ENCODE data around the gene SPACDR.

DNA sequence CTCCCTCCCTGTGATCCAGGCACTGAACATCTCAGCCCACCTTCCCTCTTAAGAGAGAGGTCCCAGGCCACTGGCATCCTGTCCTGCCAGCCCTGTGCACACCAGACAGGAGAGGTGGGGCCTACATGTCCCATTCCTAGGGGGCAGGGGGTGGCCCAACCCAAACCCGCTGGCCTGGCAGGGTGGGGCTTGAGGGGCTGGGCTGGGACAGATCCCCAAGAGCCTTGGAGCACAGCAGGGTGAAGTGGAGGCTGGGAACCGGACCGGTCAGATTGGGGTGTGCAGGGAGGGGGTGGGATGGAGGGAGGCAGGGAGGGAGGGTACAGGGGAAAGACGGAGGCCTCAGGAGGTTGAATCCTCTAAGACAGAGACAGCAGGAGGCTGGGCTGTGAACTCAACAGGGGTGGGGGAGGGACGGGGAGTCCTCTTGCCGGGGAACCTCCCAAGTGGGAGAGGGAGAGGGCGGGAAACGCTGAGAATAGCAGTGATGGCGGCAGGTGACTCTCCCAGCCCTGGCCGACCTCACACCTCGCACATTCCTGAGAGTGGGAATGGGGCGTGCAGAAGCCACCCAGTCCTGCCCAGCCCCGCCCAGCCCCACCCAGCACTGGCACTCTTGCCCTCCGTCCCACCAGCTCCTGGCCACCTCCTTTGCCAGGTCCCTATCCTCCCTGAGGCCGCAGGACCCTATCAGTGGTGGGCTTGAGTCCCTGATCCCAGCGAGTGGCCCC is 8.2 kb upstream of the SPACDR start:
- TF ChIP-seq, protein P1, sequence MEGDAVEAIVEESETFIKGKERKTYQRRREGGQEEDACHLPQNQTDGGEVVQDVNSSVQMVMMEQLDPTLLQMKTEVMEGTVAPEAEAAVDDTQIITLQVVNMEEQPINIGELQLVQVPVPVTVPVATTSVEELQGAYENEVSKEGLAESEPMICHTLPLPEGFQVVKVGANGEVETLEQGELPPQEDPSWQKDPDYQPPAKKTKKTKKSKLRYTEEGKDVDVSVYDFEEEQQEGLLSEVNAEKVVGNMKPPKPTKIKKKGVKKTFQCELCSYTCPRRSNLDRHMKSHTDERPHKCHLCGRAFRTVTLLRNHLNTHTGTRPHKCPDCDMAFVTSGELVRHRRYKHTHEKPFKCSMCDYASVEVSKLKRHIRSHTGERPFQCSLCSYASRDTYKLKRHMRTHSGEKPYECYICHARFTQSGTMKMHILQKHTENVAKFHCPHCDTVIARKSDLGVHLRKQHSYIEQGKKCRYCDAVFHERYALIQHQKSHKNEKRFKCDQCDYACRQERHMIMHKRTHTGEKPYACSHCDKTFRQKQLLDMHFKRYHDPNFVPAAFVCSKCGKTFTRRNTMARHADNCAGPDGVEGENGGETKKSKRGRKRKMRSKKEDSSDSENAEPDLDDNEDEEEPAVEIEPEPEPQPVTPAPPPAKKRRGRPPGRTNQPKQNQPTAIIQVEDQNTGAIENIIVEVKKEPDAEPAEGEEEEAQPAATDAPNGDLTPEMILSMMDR (IDR thresholded peaks at IDR 0.05; ENCODE audit: insufficient read depth, low read depth, low read length), result no peak
- TF ChIP-seq EZH2 (IDR thresholded peaks at IDR 0.05; ENCODE audit: insufficient read depth, low read length), result no peak
